Memory B cell (primary cell): Measurements from ENCODE around the gene GALNT10.

Experiments used
- ATAC-seq: fragments of 150-1000 bp; cut with Tn5 transposase; 2 replicates; pipeline ENCODE4 v1.10.0; 2021; ENCODE audit warnings: low read depth, mild to moderate bottlenecking, moderate library complexity
- DNase-seq, 2 donors: peaks; one replicate each; pipeline ENCODE4 v3.0.0; 2022; ENCODE audit warnings: low spot score in 2 of 2
- H3K27ac Mint-ChIP-seq: one replicate; pipeline ENCODE4 v1.8.0; 2022; ENCODE audit warnings: mild to moderate bottlenecking, moderate library complexity, mixed read lengths
- H3K27me3 Mint-ChIP-seq: one replicate; pipeline ENCODE4 v1.8.0; 2022; ENCODE audit warnings: mixed read lengths
- H3K36me3 Mint-ChIP-seq: one replicate; pipeline ENCODE4 v1.8.0; 2022; ENCODE audit warnings: mild to moderate bottlenecking, mixed read lengths
- H3K4me1 Mint-ChIP-seq: one replicate; pipeline ENCODE4 v1.8.0; 2022; ENCODE audit warnings: mixed read lengths
- H3K4me3 Mint-ChIP-seq: one replicate; pipeline ENCODE4 v1.8.0; 2022; ENCODE audit warnings: mild to moderate bottlenecking, moderate library complexity, mixed read lengths
- H3K9me3 Mint-ChIP-seq: one replicate; pipeline ENCODE4 v1.8.0; 2022; ENCODE audit warnings: mixed read lengths

GALNT10 gene

GRCh38 chr5:154205441-154206117 is 15.0 kb downstream of the GALNT10 start:
- H3K4me1 Mint-ChIP-seq: peaks cover 43% of the 10 kb centered on the region
- H3K27me3 Mint-ChIP-seq: no peaks in the 10 kb centered on the region
- H3K9me3 Mint-ChIP-seq: peaks cover 2% of the 10 kb centered on the region
- H3K4me3 Mint-ChIP-seq: no peak overlapping the region
- ATAC-seq: no peak
- H3K36me3 Mint-ChIP-seq: peaks cover 43% of the 10 kb centered on the region
- H3K27ac Mint-ChIP-seq: no peak overlapping the region
- DNase-seq: no peak

- Mint-ChIP-seq H3K27ac (no peak overlapping the region), H3K4me1 (peaks cover 46% of the 10 kb centered on the region), H3K4me3 (no peak overlapping the region), H3K9me3 (peaks cover 2% of the 10 kb centered on the region), H3K27me3 (no peaks in the 10 kb centered on the region), H3K36me3 (peaks cover 44% of the 10 kb centered on the region)
- ATAC-seq (no peak), DNase-seq (no peak)
Observed at GRCh38 chr5:154206311-154206710, 15.8 kb downstream of the GALNT10 start.

GRCh38 chr5:154207204-154207603 is 16.7 kb downstream of the GALNT10 start:
- DNase-seq (no peak), ATAC-seq (no peak)
- Mint-ChIP-seq H3K27me3 (no peaks in the 10 kb centered on the region), H3K4me1 (peaks cover 44% of the 10 kb centered on the region), H3K36me3 (peaks cover 44% of the 10 kb centered on the region), H3K27ac (no peak overlapping the region), H3K4me3 (no peak overlapping the region), H3K9me3 (peaks cover 2% of the 10 kb centered on the region)

- Mint-ChIP-seq H3K36me3 (peaks cover 39% of the 10 kb centered on the region), H3K9me3 (peaks cover 2% of the 10 kb centered on the region), H3K4me1 (peaks cover 28% of the 10 kb centered on the region), H3K27ac (no peak overlapping the region), H3K4me3 (no peak overlapping the region), H3K27me3 (no peaks in the 10 kb centered on the region)
- no peak for DNase-seq
- no peak for ATAC-seq
Observed at GRCh38 chr5:154209591-154210081, 19.1 kb downstream of the GALNT10 start.

- no peak for DNase-seq
- Mint-ChIP-seq H3K4me1 (peaks cover 30% of the 10 kb centered on the region), H3K4me3 (no peak overlapping the region), H3K36me3 (peaks cover 37% of the 10 kb centered on the region), H3K27ac (no peak overlapping the region), H3K27me3 (no peaks in the 10 kb centered on the region), H3K9me3 (peaks cover 2% of the 10 kb centered on the region)
- ATAC-seq: no peak
Observed at GRCh38 chr5:154210163-154210562, 19.6 kb downstream of the GALNT10 start.

- Mint-ChIP-seq H3K4me3 (no peak overlapping the region), H3K27me3 (no peaks in the 10 kb centered on the region), H3K4me1 (peaks cover 28% of the 10 kb centered on the region), H3K27ac (peak overlapping the region; percentile 1), H3K9me3 (peaks cover 2% of the 10 kb centered on the region), H3K36me3 (peaks cover 32% of the 10 kb centered on the region)
- DNase-seq: no peak
- no peak for ATAC-seq
Observed at GRCh38 chr5:154211641-154212390, 21.3 kb downstream of the GALNT10 start.

- peaks cover 27% of the 10 kb centered on the region for H3K36me3 Mint-ChIP-seq
- peaks cover 2% of the 10 kb centered on the region for H3K9me3 Mint-ChIP-seq
- no peak overlapping the region for H3K4me3 Mint-ChIP-seq
- no peak for DNase-seq
- no peak for ATAC-seq
- H3K27ac Mint-ChIP-seq: no peak overlapping the region
- H3K27me3 Mint-ChIP-seq: no peaks in the 10 kb centered on the region
- H3K4me1 Mint-ChIP-seq: peaks cover 32% of the 10 kb centered on the region
Observed at GRCh38 chr5:154213592-154213991, 23.1 kb downstream of the GALNT10 start.

- ATAC-seq: no peak
- H3K4me3 Mint-ChIP-seq: no peak overlapping the region
Observed at GRCh38 chr5:154214371-154215106, 24.0 kb downstream of the GALNT10 start.

GRCh38 chr5:154215571-154216325 is 25.2 kb downstream of the GALNT10 start:
- H3K4me3 Mint-ChIP-seq: no peak overlapping the region
- no peaks in the 10 kb centered on the region for H3K9me3 Mint-ChIP-seq
- peaks cover 25% of the 10 kb centered on the region for H3K36me3 Mint-ChIP-seq
- H3K27ac Mint-ChIP-seq: peak overlapping the region; percentile 79
- no peaks in the 10 kb centered on the region for H3K27me3 Mint-ChIP-seq
- DNase-seq (no peak), ATAC-seq (no peak)
- H3K4me1 Mint-ChIP-seq: peaks cover 29% of the 10 kb centered on the region

More at GRCh38 chr5:154214371-154215106, 24.0 kb downstream of the GALNT10 start:
- Mint-ChIP-seq H3K27ac (peak overlapping the region; percentile 35), H3K36me3 (peaks cover 23% of the 10 kb centered on the region), H3K27me3 (no peaks in the 10 kb centered on the region), H3K4me1 (peaks cover 34% of the 10 kb centered on the region), H3K9me3 (no peaks in the 10 kb centered on the region)
- DNase-seq: no peak

- Mint-ChIP-seq H3K27me3 (no peaks in the 10 kb centered on the region), H3K36me3 (peaks cover 24% of the 10 kb centered on the region), H3K27ac (peak overlapping the region; percentile 45), H3K9me3 (no peaks in the 10 kb centered on the region), H3K4me3 (no peak overlapping the region), H3K4me1 (peaks cover 25% of the 10 kb centered on the region)
- ATAC-seq (no peak), DNase-seq (no peak)
Observed at GRCh38 chr5:154217462-154217861, 26.9 kb downstream of the GALNT10 start.

GRCh38 chr5:154218786-154219185 is 28.3 kb downstream of the GALNT10 start:
- DNase-seq: no peak
- peak overlapping the region; percentile 42 for H3K27ac Mint-ChIP-seq
- H3K36me3 Mint-ChIP-seq: peaks cover 24% of the 10 kb centered on the region
- H3K27me3 Mint-ChIP-seq: no peaks in the 10 kb centered on the region
- ATAC-seq: no peak
- no peak overlapping the region for H3K4me3 Mint-ChIP-seq
- no peaks in the 10 kb centered on the region for H3K9me3 Mint-ChIP-seq
- H3K4me1 Mint-ChIP-seq: peaks cover 29% of the 10 kb centered on the region

- H3K36me3 Mint-ChIP-seq: peaks cover 24% of the 10 kb centered on the region
- no peak for ATAC-seq
- no peak for DNase-seq
- H3K9me3 Mint-ChIP-seq: peaks cover under 1% of the 10 kb centered on the region
- no peak overlapping the region for H3K4me3 Mint-ChIP-seq
- peaks cover 29% of the 10 kb centered on the region for H3K4me1 Mint-ChIP-seq
- no peak overlapping the region for H3K27ac Mint-ChIP-seq
- H3K27me3 Mint-ChIP-seq: no peaks in the 10 kb centered on the region
Observed at GRCh38 chr5:154220625-154221024, 30.1 kb downstream of the GALNT10 start.

GRCh38 chr5:154221371-154221896 is 30.9 kb downstream of the GALNT10 start:
- no peak for DNase-seq
- Mint-ChIP-seq H3K9me3 (peaks cover 1% of the 10 kb centered on the region), H3K36me3 (peaks cover 24% of the 10 kb centered on the region), H3K27ac (peak overlapping the region; percentile 81), H3K27me3 (no peaks in the 10 kb centered on the region), H3K4me1 (peaks cover 28% of the 10 kb centered on the region), H3K4me3 (no peak overlapping the region)
- peak; percentile 63 for ATAC-seq
